Large intestine (tissue), 12 donors: ENCODE data around the gene WDR26. TPM values are rescaled to one million over a fixed set of nuclear protein-coding genes. Genes with fewer than 3 reads are reported as not detected.
"Not testable (repeated sequence)": the region's sequence is repeated elsewhere in the genome, so short reads cannot be mapped to it uniquely, and the experiment has no call there.

Experiments
- DNase-seq, 2 donors: peaks; one replicate each; pipeline versions ENCODE4 v3.0.0 to v3.0.0-alpha.2; 2013
- H3K27ac ChIP-seq: one replicate; pipeline ENCODE4 v1.5.1; 2013; ENCODE audit warnings: low read length
- H3K27me3 ChIP-seq: 2 replicates; pipeline ENCODE4 v1.6.1; 2013; ENCODE audit warnings: low read length; ENCODE audit not compliant: control insufficient read depth, insufficient read depth
- H3K36me3 ChIP-seq: 2 replicates; pipeline ENCODE4 v1.6.1; 2013; ENCODE audit warnings: low read length; ENCODE audit not compliant: control insufficient read depth, insufficient read depth
- H3K4me1 ChIP-seq: one replicate; pipeline ENCODE4 v1.6.1; 2013; ENCODE audit warnings: low read length; ENCODE audit not compliant: control insufficient read depth, insufficient read depth
- H3K4me3 ChIP-seq: one replicate; pipeline ENCODE4 v1.5.1; 2013; ENCODE audit warnings: low read length
- H3K9me3 ChIP-seq: one replicate; pipeline ENCODE4 v1.6.1; 2013; ENCODE audit warnings: mild to moderate bottlenecking, low read depth, low read length, moderate library complexity; ENCODE audit not compliant: control insufficient read depth
- WGBS: methylation state at CpG from one replicate; pipeline ENCODE4 v1.1.5; 2013; ENCODE audit warnings: low lambda C conversion rate; ENCODE audit not compliant: insufficient coverage; 5-methylcytosine and 5-hydroxymethylcytosine counted together
- long read RNA-seq, 11 donors: transcript quantifications; one replicate each; lab custom pipeline, GENCODE V29; 2026
- polyA plus RNA-seq: library from polyadenylated mRNA; unstranded; fragments of 120-200 nt; gene quantifications from one replicate; pipeline ENCODE4 v1.2.1, GENCODE V29; 2013

WDR26 gene
- polyA plus RNA-seq, result 59.5 TPM
- long read RNA-seq, donor 1, result 0 reads
- long read RNA-seq, donor 2, result 0 reads
- long read RNA-seq, donor 3, result 0 reads
- long read RNA-seq, donor 4, result 0 reads
- long read RNA-seq, donor 5, result 0 reads
- long read RNA-seq, donor 6, full-length matches to known transcripts, result 2 of 2 reads
- long read RNA-seq, donor 6, partial matches to known transcripts, result 0 of 2 reads
- long read RNA-seq, donor 6, other reads (novel, unspliced or antisense), result 0 of 2 reads
- long read RNA-seq, donor 7, result 0 reads
- long read RNA-seq, donor 8, result 0 reads
- long read RNA-seq, donor 9, result 0 reads
- long read RNA-seq, donor 10, full-length matches to known transcripts, result 2 of 2 reads
- long read RNA-seq, donor 10, partial matches to known transcripts, result 0 of 2 reads
- long read RNA-seq, donor 10, other reads (novel, unspliced or antisense), result 0 of 2 reads
- long read RNA-seq, donor 11, result 0 reads

DNA sequence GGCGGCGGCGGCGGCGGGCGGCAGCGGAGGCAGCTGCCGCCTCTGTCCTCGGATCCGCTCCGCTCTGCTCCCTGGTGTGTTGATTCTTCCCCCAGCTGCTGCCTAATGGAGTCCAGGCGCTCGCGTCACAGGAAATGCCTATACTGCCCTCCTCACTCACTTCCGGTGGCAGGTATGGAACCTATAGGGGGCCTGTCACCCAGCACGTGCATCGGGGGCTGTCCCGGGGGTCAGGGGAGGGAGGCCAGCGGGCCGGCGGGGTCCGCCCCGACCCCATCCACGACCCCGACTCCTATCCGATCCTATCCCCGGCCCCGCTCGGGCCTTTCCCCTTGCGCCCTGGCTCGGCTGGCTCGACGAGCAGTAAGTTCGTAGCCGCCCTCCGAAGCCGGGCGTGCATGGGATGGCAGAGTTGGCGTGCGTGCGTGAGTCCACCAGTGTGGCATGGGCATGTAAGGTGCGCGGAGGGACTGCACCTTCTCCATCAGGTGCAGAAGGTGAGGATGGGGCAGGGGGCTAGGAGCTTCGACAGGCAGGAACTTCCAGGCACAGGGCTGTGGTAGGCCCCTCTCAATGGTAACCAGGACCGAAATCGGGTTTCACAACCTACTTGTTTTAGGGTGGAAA, at the start of gene WDR26:
TSS of gene WDR26 (minus strand) at position 107 of the 627 bp plus-strand sequence.
- Histone ChIP-seq H3K27me3 (no peaks in the 10 kb centered on the region), H3K9me3 (no peaks in the 10 kb centered on the region), H3K4me1 (peaks cover 4% of the 10 kb centered on the region), H3K36me3 (peaks cover 2% of the 10 kb centered on the region), H3K4me3 (peak within 1 kb of the TSS; percentile 96), H3K27ac (peak within 1 kb of the TSS; percentile 86)
- no CpG with 5 or more reads among the region's 46 CpGs for WGBS
- peak; percentile 83 to 88 for DNase-seq

- not testable (repeated sequence) for H3K9me3 ChIP-seq, H3K36me3 ChIP-seq, H3K4me3 ChIP-seq, H3K27me3 ChIP-seq, H3K27ac ChIP-seq, H3K4me1 ChIP-seq, DNase-seq
- WGBS, result no CpG with 5 or more reads among the region's 7 CpGs
Observed at GRCh38 chr1:224483206-224483605, 48.6 kb upstream of the WDR26 start.

- Histone ChIP-seq H3K36me3 (no peaks in the 10 kb centered on the region), H3K9me3 (no peaks in the 10 kb centered on the region), H3K4me1 (no peaks in the 10 kb centered on the region), H3K27ac (no peak overlapping the region), H3K27me3 (no peaks in the 10 kb centered on the region), H3K4me3 (no peak overlapping the region)
- DNase-seq, result no peak
- no CpG with 5 or more reads among the region's 4 CpGs for WGBS
Observed at GRCh38 chr1:224482619-224483018, 48.0 kb upstream of the WDR26 start.

DNA sequence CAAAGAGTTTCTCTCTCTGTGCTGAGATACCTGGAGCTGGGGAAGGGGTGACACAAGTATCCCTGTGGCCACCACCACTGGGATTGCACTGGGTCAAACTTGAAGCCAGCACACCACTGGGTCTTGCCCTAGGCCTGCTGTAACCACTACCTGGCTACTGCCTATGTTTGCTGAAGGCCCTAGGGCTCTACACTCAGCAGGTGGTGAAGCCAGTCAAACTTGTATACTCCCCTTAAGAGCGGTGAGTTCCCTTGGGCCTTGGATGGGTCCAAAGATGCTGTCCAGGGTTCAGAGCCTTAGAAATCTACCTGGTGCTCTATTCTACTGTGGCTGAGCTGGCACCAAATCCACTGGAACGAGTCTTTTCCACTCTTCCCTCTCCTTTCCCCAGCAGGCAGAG, 47.0 kb upstream of the WDR26 start:
- H3K9me3 ChIP-seq, result no peaks in the 10 kb centered on the region
- H3K27me3 ChIP-seq, result no peaks in the 10 kb centered on the region
- DNase-seq, result no peak
- no peaks in the 10 kb centered on the region for H3K4me1 ChIP-seq
- H3K36me3 ChIP-seq, result no peaks in the 10 kb centered on the region
- H3K27ac ChIP-seq, result no peak overlapping the region
- no CpG with 5 or more reads among the region's 2 CpGs for WGBS
- H3K4me3 ChIP-seq, result no peak overlapping the region

- H3K9me3 ChIP-seq, H3K4me1 ChIP-seq, H3K36me3 ChIP-seq, H3K4me3 ChIP-seq, H3K27me3 ChIP-seq, H3K27ac ChIP-seq, DNase-seq: not testable (repeated sequence)
- no CpG with 5 or more reads among the region's 4 CpGs for WGBS
Observed at GRCh38 chr1:224480888-224481459, 46.4 kb upstream of the WDR26 start.

- not testable (repeated sequence) for H3K27ac ChIP-seq, H3K4me1 ChIP-seq, H3K9me3 ChIP-seq, H3K27me3 ChIP-seq, H3K4me3 ChIP-seq, H3K36me3 ChIP-seq, DNase-seq
- WGBS, result no CpG with 5 or more reads among the region's 3 CpGs
Observed at GRCh38 chr1:224480200-224480599, 45.6 kb upstream of the WDR26 start.

- H3K27ac ChIP-seq, result no peak overlapping the region
- H3K4me3 ChIP-seq, result no peak overlapping the region
- no peaks in the 10 kb centered on the region for H3K9me3 ChIP-seq
- H3K36me3 ChIP-seq, result no peaks in the 10 kb centered on the region
- H3K27me3 ChIP-seq, result no peaks in the 10 kb centered on the region
- 100% methylated on average over 1 of the region's 1 CpG for WGBS
- H3K4me1 ChIP-seq, result no peaks in the 10 kb centered on the region
- DNase-seq, result no peak
Observed at GRCh38 chr1:224472806-224473205, 38.2 kb upstream of the WDR26 start.

GRCh38 chr1:224466154-224466553, 31.6 kb upstream of the WDR26 start:
- Histone ChIP-seq H3K27me3 (no peaks in the 10 kb centered on the region), H3K9me3 (no peaks in the 10 kb centered on the region), H3K4me3 (no peak overlapping the region), H3K27ac (no peak overlapping the region), H3K36me3 (no peaks in the 10 kb centered on the region), H3K4me1 (no peaks in the 10 kb centered on the region)
- DNase-seq, result no peak
- 100% methylated on average over 1 of the region's 2 CpGs for WGBS

DNA sequence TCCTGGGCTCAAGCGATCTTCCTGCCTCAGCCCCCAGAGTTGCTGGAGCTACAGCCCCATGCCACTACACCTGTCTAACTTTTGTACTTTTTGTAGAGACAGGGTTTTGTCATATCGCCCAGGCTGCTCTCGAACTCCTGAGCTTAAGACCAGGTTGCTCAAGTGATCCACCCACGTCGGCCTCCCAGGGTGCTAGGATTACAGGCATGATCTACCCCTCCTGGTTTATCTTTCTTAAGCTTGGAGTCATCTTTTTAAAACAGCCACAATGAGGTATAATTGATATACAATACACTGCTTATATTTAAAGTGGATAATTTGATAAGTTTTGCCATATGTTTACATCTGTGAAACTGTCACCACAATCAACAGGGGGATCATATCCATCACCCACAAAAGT, 25.4 kb upstream of the WDR26 start:
- Histone ChIP-seq H3K4me1 (peaks cover 26% of the 10 kb centered on the region), H3K4me3 (no peak overlapping the region), H3K36me3 (no peaks in the 10 kb centered on the region), H3K27me3 (no peaks in the 10 kb centered on the region), H3K27ac (peak overlapping the region; percentile 77), H3K9me3 (no peaks in the 10 kb centered on the region)
- no peak for DNase-seq
- no CpG with 5 or more reads among the region's 5 CpGs for WGBS

- no CpG with 5 or more reads among the region's 2 CpGs for WGBS
- H3K4me3 ChIP-seq, result no peak overlapping the region
Observed at GRCh38 chr1:224458996-224459395, 24.4 kb upstream of the WDR26 start.

More at GRCh38 chr1:224458996-224459395, 24.4 kb upstream of the WDR26 start:
- Histone ChIP-seq H3K36me3 (no peaks in the 10 kb centered on the region), H3K9me3 (no peaks in the 10 kb centered on the region), H3K4me1 (peaks cover 27% of the 10 kb centered on the region), H3K27ac (peak overlapping the region; percentile 77), H3K27me3 (no peaks in the 10 kb centered on the region)
- peak; percentile 20 to 66 for DNase-seq
